Ovary (tissue), 9 donors: Measurements from ENCODE around the gene PLAAT3. TPM values are rescaled to one million over a fixed set of nuclear protein-coding genes. Genes with fewer than 3 reads are reported as not detected.

Source experiments
- DNase-seq, 5 donors: peaks; one replicate each; pipeline ENCODE4 v3.0.0-alpha.2; 2019 to 2020
- H3K27ac ChIP-seq, 2 donors: fragments of 200-600 bp; one replicate each; pipeline versions ENCODE4 v1.5.1 to v1.8.0; 2019 to 2022
- H3K27me3 ChIP-seq: fragments of 200-600 bp; one replicate; pipeline ENCODE4 v1.8.0; 2022
- H3K36me3 ChIP-seq: fragments of 200-600 bp; sonication (generic); one replicate; pipeline ENCODE4 v1.5.1; 2019
- H3K4me1 ChIP-seq: one replicate; pipeline ENCODE4 v1.8.1; 2013; ENCODE audit warnings: mild to moderate bottlenecking, moderate library complexity; ENCODE audit not compliant: insufficient read depth
- H3K4me3 ChIP-seq: fragments of 200-600 bp; sonication (generic); one replicate; pipeline ENCODE4 v1.5.1; 2017
- H3K9me3 ChIP-seq, 2 donors: fragments of 200-600 bp in 1 of 2; sonication (generic) in 1 of 2; one replicate each; pipeline versions ENCODE4 v1.5.1 to v1.8.1; 2013 to 2019; ENCODE audit warnings: mild to moderate bottlenecking in 1 of 2, moderate library complexity in 1 of 2
- CTCF ChIP-seq, 3 donors: fragments of 450-650 bp in 2 of 3; fragments of 200-600 bp in 1 of 3; IDR thresholded peaks; one replicate each; pipeline versions ENCODE4 v1.5.1 to v1.8.0; 2016 to 2022; ENCODE audit warnings: antibody characterized with exemption in 3 of 3, mild to moderate bottlenecking in 1 of 3
- EP300 ChIP-seq: sonication (generic); formaldehyde crosslinking; IDR thresholded peaks from one replicate; pipeline ENCODE4 v1.6.1; 2017; ENCODE audit warnings: antibody characterized with exemption
- POLR2A ChIP-seq: fragments of 450-650 bp; IDR thresholded peaks from one replicate; pipeline ENCODE4 v1.6.1; 2017; ENCODE audit warnings: antibody characterized with exemption, mild to moderate bottlenecking, moderate library complexity
- WGBS, 3 donors: extraction: QIAGEN DNeasy Blood & Tissue Kit in 1 of 3; methylation state at CpG; one replicate each; pipeline versions ENCODE4 v1.1.5 to v1.1.7; 2013 to 2017; 5-methylcytosine and 5-hydroxymethylcytosine counted together
- intact Hi-C, 4 donors: fragments of 100-400 bp; cut with DNase I; formaldehyde crosslinking; loops; one replicate each; pipeline versions ENCODE4 v1.11.0 to v1.15.1; 2022 to 2023
- polyA plus RNA-seq, 2 donors: library from polyadenylated mRNA; stranded (reverse); fragments of 200-250 nt in 1 of 2; fragments of 350-450 nt in 1 of 2; fragmentation: Illumina TruSeq in 1 of 2; extraction: RNeasy Lipid Tissue Mini Kit (QIAGEN cat#74804) in 1 of 2; gene quantifications; one replicate each; pipeline ENCODE4 v1.2.3, GENCODE V29; 2013 to 2014
- total RNA-seq, 7 donors: library from RNA; depleted of rRNA in 2 of 7; stranded (reverse); fragments of >200 nt in 2 of 7; fragmentation: NEBNext Ultra II Directional in 3 of 7; extraction: Animal tissue kit (Norgen Biotek cat#: 25700) in 3 of 7; gene quantifications; one replicate each; pipeline versions ENCODE4 v1.1.0 to v1.2.4, GENCODE V29; 2016 to 2023
- donor health status: DM: no; HTN: no; CAD: no; lungs with moderate emphysema.
- donor health status: DM: no; HTN: no; CAD: no.
- donor health status: Bipolar disorder and iron deficiency.
- donor health status: DM: yes; HTN: yes; CAD: no.
- donor health status: DM: no; HTN: no; CAD: no.
- donor health status: DM: yes; HTN: yes; CAD: no.

Gene PLAAT3
- total and polyA plus RNA-seq, 9 donors, result 41.1 to 147 (median 110) TPM

GRCh38 chr11:63558459-63559157 is 55.6 kb downstream of the PLAAT3 start:
- 95 to 100% (median 96%) methylated on average over 7 of the region's 7 CpGs for WGBS, 3 donors
- Histone ChIP-seq H3K27ac (no peak overlapping the region), H3K27me3 (no peaks in the 10 kb centered on the region), H3K36me3 (no peaks in the 10 kb centered on the region), H3K9me3 (no peaks in the 10 kb centered on the region), H3K4me1 (no peaks in the 10 kb centered on the region), H3K4me3 (no peak overlapping the region)
- intact Hi-C loops, result no loop called here
- TF ChIP-seq CTCF (IDR thresholded peaks at IDR 0.05) (no peak), EP300 (no peak), POLR2A (no peak)
- DNase-seq, result no peak

- 50 to 66% (median 60%) methylated on average over 7 of the region's 7 CpGs for WGBS, 3 donors
- intact Hi-C loops, result no loop called here
- H3K9me3 ChIP-seq, result no peaks in the 10 kb centered on the region
- DNase-seq, result no peak
- TF ChIP-seq CTCF (IDR thresholded peaks at IDR 0.05), result no peak
- no peak for TF ChIP-seq POLR2A
- no peak for TF ChIP-seq EP300
- H3K4me3 ChIP-seq, result no peak overlapping the region
- no peaks in the 10 kb centered on the region for H3K4me1 ChIP-seq
- no peak overlapping the region for H3K27ac ChIP-seq
- no peaks in the 10 kb centered on the region for H3K36me3 ChIP-seq
- no peaks in the 10 kb centered on the region for H3K27me3 ChIP-seq
Observed at GRCh38 chr11:63557570-63557969, 56.7 kb downstream of the PLAAT3 start.

- DNase-seq, result no peak
- Histone ChIP-seq H3K27ac (no peak overlapping the region), H3K4me3 (no peak overlapping the region), H3K27me3 (no peaks in the 10 kb centered on the region), H3K9me3 (no peaks in the 10 kb centered on the region), H3K36me3 (no peaks in the 10 kb centered on the region), H3K4me1 (no peaks in the 10 kb centered on the region)
- 70 to 72% (median 72%) methylated on average over 7 of the region's 7 CpGs for WGBS, 3 donors
- intact Hi-C loops, result no loop called here
- no peak for TF ChIP-seq POLR2A
- TF ChIP-seq EP300, result no peak
- TF ChIP-seq CTCF (IDR thresholded peaks at IDR 0.05), result no peak
Observed at GRCh38 chr11:63556404-63557013, 57.7 kb downstream of the PLAAT3 start.

- 67 to 83% (median 74%) methylated on average over 4 of the region's 4 CpGs for WGBS, 3 donors
- no peaks in the 10 kb centered on the region for H3K4me1 ChIP-seq
- DNase-seq, result no peak
- intact Hi-C loops, result no loop called here
- no peaks in the 10 kb centered on the region for H3K27me3 ChIP-seq
- TF ChIP-seq CTCF (IDR thresholded peaks at IDR 0.05), result no peak
- TF ChIP-seq EP300, result no peak
- TF ChIP-seq POLR2A, result no peak
- no peak overlapping the region for H3K27ac ChIP-seq
- H3K9me3 ChIP-seq, result no peaks in the 10 kb centered on the region
- no peak overlapping the region for H3K4me3 ChIP-seq
- no peaks in the 10 kb centered on the region for H3K36me3 ChIP-seq
Observed at GRCh38 chr11:63554877-63555223, 59.4 kb downstream of the PLAAT3 start.
